Measurements from ENCODE around the gene NTN5.

Gene NTN5

GRCh38 chr19:48676487-48676886, 3.7 kb upstream of the NTN5 start:
- no peak overlapping the region for H3K4me3 ChIP-seq (ENCODE audit: low read depth, low read length)
- no peak for DNase-seq (ENCODE audit: low read depth)
- TF ChIP-seq CTCF (IDR thresholded peaks at IDR 0.05; ENCODE audit: insufficient read depth, low read depth, low read length, missing control alignments): no peak

GRCh38 chr19:48674921-48675824, 2.4 kb upstream of the NTN5 start:
- no peak overlapping the region for H3K4me3 ChIP-seq (ENCODE audit: low read depth, low read length)
- peak; percentile 82 for DNase-seq (ENCODE audit: low read depth)
- peak; percentile 89 for TF ChIP-seq CTCF (IDR thresholded peaks at IDR 0.05; ENCODE audit: insufficient read depth, low read depth, low read length, missing control alignments)

- no peak for DNase-seq (ENCODE audit: low read depth)
- no peak for TF ChIP-seq CTCF (IDR thresholded peaks at IDR 0.05; ENCODE audit: insufficient read depth, low read depth, low read length, missing control alignments)
- H3K4me3 ChIP-seq (ENCODE audit: low read depth, low read length): no peak overlapping the region
Observed at GRCh38 chr19:48674216-48674809, 1.5 kb upstream of the NTN5 start.

GRCh38 chr19:48673436-48674100, 751 bp upstream of the NTN5 start:
- no peak for TF ChIP-seq CTCF (IDR thresholded peaks at IDR 0.05; ENCODE audit: insufficient read depth, low read depth, low read length, missing control alignments)
- no peak overlapping the region for H3K4me3 ChIP-seq (ENCODE audit: low read depth, low read length)
- DNase-seq (ENCODE audit: low read depth): no peak

- TF ChIP-seq CTCF (IDR thresholded peaks at IDR 0.05; ENCODE audit: insufficient read depth, low read depth, low read length, missing control alignments): no peak
- no peak for DNase-seq (ENCODE audit: low read depth)
- H3K4me3 ChIP-seq (ENCODE audit: low read depth, low read length): no peak overlapping the region
Observed at GRCh38 chr19:48671446-48671995, 1.3 kb downstream of the NTN5 start.

- no peak overlapping the region for H3K4me3 ChIP-seq (ENCODE audit: low read depth, low read length)
- no peak for DNase-seq (ENCODE audit: low read depth)
- no peak for TF ChIP-seq CTCF (IDR thresholded peaks at IDR 0.05; ENCODE audit: insufficient read depth, low read depth, low read length, missing control alignments)
Observed at GRCh38 chr19:48670699-48671445, 1.9 kb downstream of the NTN5 start.
